ENCODE measurements around the gene GTF3A. TPM values are rescaled to one million over a fixed set of nuclear protein-coding genes. Genes with fewer than 3 reads are reported as not detected.

GTF3A gene
- total RNA-seq, 1 donor from 2014 or later = 265 TPM

GRCh38 chr13:27404680-27405079, 19.7 kb upstream of the GTF3A start:
- intact Hi-C loops (cut with micrococcal nuclease) = loop anchor here (10.0 kb wide), 1 partner anchor 50 kb away; the partner anchor contains the start of gene MTIF3

GRCh38 chr13:27405546-27406134, 18.8 kb upstream of the GTF3A start:
- intact Hi-C loops (cut with micrococcal nuclease) = loop anchor here (1.0 to 10.0 kb wide), 3 partner anchors 21 to 421 kb away; partner anchors contain the start of gene MTIF3

GRCh38 chr13:27406178-27406939, 18.1 kb upstream of the GTF3A start:
- intact Hi-C loops (cut with micrococcal nuclease) = loop anchor here (1.0 to 10.0 kb wide), 3 partner anchors 20 to 420 kb away; partner anchors contain the start of gene MTIF3

GRCh38 chr13:27408074-27408473, 16.3 kb upstream of the GTF3A start:
- intact Hi-C loops (cut with micrococcal nuclease) = loop anchor here (10.0 kb wide), 1 partner anchor 47 kb away; the partner anchor contains the start of gene MTIF3

DNA sequence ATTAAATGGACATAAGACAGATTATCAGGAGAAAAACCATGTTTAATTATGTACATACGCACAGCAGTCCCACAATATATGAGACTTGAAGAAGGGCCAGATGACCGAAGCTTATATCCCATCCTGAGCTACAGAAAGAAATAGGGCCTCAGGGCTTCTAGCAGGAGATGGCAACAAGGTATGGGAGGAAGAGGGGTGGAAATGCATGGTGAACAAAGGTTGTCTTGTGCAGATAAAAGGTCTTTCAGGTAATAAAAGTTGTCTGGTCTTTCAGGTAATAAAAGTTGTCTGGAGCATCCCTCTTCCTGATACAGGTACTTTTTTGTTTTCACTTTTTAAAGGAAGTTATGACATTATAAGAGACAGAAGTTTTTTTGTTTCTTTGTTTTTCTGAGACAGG, 15.4 kb upstream of the GTF3A start:
- intact Hi-C loops (cut with micrococcal nuclease) = loop anchor here (10.0 kb wide), 1 partner anchor 46 kb away; the partner anchor contains the start of gene MTIF3

DNA sequence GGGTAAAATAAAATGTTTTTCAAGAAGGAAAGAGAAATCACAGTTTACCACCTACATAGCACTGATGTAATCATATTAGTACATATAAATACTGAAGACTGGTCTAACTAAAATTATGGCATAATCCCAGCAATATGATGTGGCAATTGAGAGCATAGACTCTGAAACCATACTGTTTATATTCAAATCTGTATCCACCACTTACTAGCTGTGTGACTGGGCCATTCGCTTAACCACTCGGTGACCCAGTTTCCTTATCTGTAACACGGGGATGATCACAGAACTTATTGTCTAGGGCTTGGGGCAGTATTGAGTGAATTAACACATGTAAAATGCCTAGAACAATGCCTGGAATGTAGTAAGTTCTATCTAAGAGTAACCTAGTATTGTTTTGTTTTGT, 13.1 kb upstream of the GTF3A start:
- intact Hi-C loops (cut with micrococcal nuclease) = no loop called here

DNA sequence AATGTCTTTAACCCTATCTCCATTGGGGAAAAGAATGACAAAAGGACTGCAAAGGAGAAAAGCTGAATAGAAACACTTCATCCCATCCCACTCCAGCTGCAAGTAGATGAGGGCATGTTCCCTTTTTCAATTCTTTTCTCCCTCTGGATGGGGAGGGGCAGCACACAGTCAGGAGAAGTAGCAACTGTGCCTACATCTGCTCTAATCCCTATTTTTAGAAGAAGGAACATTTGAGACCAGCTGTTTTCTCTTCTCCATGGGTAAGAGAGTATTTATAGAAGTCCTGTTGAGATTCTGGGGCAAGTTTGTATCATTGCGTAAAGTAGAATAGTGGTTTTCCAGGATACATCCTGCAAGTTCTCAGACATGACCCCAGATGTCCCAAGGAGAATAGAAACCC, 9.3 kb upstream of the GTF3A start:
- intact Hi-C loops (cut with micrococcal nuclease) = no loop called here

DNA sequence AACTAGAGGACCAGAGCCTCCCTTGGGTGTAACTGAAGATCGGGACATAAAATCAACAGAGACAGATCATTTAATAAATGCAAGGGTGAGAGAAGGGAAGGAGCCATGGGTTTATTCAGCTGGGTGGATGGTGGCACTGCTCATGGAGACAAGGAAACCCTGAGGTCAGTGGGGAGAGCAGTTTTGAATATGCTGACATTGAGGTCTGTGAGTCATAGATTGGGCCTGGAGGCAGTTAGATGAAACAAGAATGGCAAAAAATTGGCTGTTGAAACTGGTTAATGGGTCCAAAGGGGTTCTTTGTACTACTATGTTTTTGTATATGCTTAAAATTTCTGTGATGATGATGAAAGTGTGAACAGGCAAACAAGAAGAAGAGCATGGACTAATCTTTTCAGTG, 5.1 kb upstream of the GTF3A start:
- intact Hi-C loops (cut with micrococcal nuclease) = no loop called here

DNA sequence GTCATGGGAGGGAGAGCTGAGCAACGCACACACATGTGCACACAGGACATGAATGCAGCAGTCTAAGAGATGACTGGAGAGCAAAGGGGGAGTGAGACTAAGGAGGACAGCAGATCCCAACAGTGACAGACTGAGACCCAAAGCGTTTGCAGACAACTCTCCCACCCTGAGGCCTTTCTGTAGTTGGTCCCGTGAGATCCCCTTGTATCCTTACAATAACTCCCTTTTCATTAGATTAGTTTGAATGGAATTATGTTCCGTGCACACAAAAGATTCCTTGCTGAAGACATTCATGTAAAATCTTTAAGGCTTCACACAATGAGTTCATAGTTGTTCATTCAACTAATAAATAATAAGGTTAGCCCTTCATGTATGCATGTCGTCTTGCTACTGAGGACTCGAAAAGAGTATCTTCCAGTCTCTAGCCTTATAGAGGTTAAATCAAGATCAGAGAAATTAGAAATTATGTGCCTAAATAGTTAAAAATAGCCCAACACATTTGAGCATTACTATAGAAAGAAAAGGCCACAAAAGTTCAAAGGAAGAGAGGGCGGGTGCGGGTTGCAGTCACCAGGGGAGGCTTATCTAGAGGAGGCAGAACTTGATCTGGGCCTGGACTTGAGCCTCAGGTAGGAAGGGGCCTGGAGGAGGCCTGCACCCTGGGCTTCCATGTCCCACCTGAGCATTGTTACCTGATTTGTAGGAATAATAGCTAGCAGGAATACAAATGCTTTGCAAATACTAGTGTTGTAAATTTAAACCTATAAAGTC, 3.1 kb upstream of the GTF3A start:
- intact Hi-C loops (cut with micrococcal nuclease) = no loop called here

DNA sequence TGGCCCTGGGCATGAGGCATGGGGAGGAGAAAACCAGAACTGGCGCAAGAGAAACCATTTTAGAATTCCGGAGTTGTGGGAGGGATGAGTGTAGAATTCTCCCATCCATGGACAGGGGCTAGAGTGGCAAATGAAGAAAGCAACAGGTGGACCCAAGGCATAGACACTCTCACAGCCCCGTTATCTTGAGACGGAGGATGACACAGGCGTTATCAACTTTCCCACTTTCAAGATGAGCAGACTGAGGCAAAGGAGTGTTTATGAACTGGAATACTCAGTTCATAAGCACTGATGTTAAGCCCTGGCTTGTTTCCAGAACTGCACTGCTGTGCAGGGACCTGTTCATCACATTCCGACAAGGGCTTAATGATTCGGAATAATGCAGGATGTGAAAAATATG, 1.1 kb upstream of the GTF3A start:
- intact Hi-C loops (cut with micrococcal nuclease) = no loop called here

GRCh38 chr13:27425158-27425917, 919 bp downstream of the GTF3A start:
- intact Hi-C loops (cut with micrococcal nuclease) = loop anchor here (5.0 kb wide), 2 partner anchors 173 to 253 kb away; partner anchors contain the start of genes RPL21 and USP12

GRCh38 chr13:27425918-27426630, 1.7 kb downstream of the GTF3A start:
- intact Hi-C loops (cut with micrococcal nuclease) = loop anchor here (1.0 to 5.0 kb wide), 6 partner anchors 20 to 713 kb away; partner anchors contain the start of genes MTIF3, PAN3, POLR1D and RPL21

DNA sequence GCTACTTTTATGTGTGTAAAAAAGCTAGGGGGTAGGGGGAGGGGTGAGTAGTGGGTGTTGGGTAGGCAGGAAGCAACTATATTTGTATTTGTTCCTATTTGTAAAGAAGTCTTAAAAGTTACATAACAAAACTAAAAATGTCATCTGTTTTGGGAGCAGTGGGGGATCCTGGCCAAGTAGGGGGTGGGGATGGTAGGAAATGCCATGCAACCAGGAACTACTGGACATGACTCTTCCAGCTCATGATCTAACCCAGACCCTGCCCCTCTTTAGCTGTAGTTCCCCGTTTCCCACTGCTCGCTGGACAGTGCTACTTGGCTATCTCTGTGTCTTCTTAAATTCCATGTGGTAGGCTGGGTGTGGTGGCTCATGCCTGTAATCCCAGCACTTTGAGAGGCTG, 3.2 kb downstream of the GTF3A start:
- intact Hi-C loops (cut with micrococcal nuclease) = loop anchor here (2.0 to 5.0 kb wide), 3 partner anchors 175 to 711 kb away; partner anchors contain the start of genes PAN3, RPL21 and USP12

DNA sequence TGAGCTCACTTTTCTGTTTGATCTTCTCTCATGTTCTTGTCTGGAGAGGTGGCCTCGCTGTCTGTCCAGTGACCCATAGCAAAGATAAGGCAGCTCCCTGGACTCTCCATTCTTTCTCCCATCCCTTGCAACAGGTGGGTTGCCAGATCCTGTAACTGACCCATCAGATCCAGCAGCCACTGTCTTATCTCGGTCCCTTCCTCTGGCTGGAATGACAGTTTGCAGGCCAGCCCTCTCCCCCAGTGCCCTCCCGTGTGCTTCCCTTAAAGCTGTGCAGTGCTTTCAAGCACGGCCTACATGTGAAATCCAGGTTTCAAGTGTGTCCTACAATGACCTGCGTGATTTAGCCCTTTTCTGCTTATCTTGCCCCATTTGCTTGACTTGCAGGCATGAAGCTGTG, 3.7 kb downstream of the GTF3A start:
- intact Hi-C loops (cut with micrococcal nuclease) = loop anchor here (5.0 kb wide), 2 partner anchors 176 to 256 kb away; partner anchors contain the start of genes RPL21 and USP12

- intact Hi-C loops (cut with micrococcal nuclease) = no loop called here
These were observed 7.8 kb downstream of the GTF3A start for GRCh38 chr13:27432180-27432579.

- intact Hi-C loops (cut with micrococcal nuclease) = no loop called here
These were observed 8.3 kb downstream of the GTF3A start for GRCh38 chr13:27432611-27433210.

GRCh38 chr13:27437126-27437525, 12.7 kb downstream of the GTF3A start:
- intact Hi-C loops (cut with micrococcal nuclease) = no loop called here

DNA sequence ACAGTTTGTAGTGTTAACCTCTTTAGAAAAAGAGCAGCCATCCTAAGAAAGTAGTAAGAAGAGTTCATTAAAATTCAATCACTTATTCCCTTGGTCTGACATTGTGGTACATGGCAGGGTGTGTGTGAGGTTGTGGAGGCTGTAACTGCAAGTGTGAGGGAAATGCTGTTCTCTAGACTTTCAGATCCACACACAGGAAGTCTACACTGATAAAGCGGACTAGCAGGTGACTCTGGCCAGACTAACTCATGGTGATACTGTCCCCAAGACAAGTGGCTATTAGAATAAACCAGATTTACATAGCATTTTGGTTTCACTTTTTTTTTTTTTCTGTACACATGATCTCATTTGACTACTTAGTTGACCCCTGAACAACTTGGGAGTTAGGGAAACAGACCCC, 16.0 kb downstream of the GTF3A start:
- intact Hi-C loops (cut with micrococcal nuclease) = no loop called here

DNA sequence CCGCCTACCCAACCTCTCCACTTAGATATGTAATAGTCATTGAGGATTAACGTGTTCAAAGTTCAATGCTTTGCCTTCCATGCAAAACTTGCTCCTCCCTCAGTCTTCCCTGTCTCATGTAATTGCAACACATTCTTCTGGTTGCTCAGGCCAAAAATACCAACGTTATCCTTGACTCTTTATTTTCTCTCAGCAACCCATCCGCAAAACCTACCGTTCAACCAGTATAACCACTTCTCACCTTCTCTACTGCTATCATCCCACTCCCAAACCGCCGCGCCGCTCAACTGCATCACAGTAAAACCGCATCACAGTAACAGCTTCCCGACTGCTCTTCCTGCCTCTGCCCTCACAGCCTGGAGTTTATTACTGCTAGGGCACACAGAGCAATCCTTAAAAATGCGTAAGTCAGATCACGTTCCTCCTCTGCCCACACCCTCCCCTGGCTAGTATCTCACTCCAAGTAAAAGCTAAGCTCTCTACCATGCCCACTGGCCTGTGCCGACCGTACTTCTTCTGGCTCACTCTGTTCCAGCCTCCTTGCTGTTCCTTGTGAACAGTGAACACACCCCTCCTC, 17.7 kb downstream of the GTF3A start:
- intact Hi-C loops (cut with micrococcal nuclease) = no loop called here

Data from T-helper 2 cell treated with Interferon-gamma antibody and Interleukin-4, amounts not matched to agents 100 ng/mL and 5 ng/mL, for 36 hours (primary cell).